Right renal cortex interstitium (tissue), 3 donors: ENCODE results near the gene RABL2A. TPM values are rescaled to one million over a fixed set of nuclear protein-coding genes. Genes with fewer than 3 reads are reported as not detected.
"Not testable (repeated sequence)": the region's sequence is repeated elsewhere in the genome, so short reads cannot be mapped to it uniquely, and the experiment has no call there.

Experiments used
- DNase-seq, 3 donors: peaks; one replicate each; pipeline ENCODE4 v3.0.0-alpha.2; 2013; ENCODE audit warnings: low read depth in 3 of 3, low spot score in 2 of 3
- polyA plus RNA-seq, 3 donors: library from polyadenylated mRNA; unstranded; fragments of 120-200 nt; gene quantifications; one replicate each; pipeline ENCODE4 v1.2.1, GENCODE V29; 2013; ENCODE audit not compliant: insufficient read length in 3 of 3

The RABL2A gene
- polyA plus RNA-seq: 10 to 100 TPM; 31.8 to 43.1 (median 34.0) TPM

GRCh38 chr2:113626616-113627330, at the start of gene RABL2A:
RABL2A (plus strand) TSS chr2:113627266; CDS start chr2:113628607, 1,341 bp downstream.
- DNase-seq: peak in 1 of 3 donors; percentile 61

GRCh38 chr2:113578508-113578907, 48.6 kb upstream of the RABL2A start:
- not testable (repeated sequence) for DNase-seq

GRCh38 chr2:113582473-113582872, 44.6 kb upstream of the RABL2A start:
- not testable (repeated sequence) for DNase-seq

- peak in 1 of 3 donors; percentile 65 for DNase-seq
Observed at GRCh38 chr2:113583521-113584225, 43.4 kb upstream of the RABL2A start.

GRCh38 chr2:113584311-113585092, 42.6 kb upstream of the RABL2A start:
- not testable (repeated sequence) for DNase-seq

GRCh38 chr2:113587201-113587600, 39.9 kb upstream of the RABL2A start:
- DNase-seq: not testable (repeated sequence)

- DNase-seq: not testable (repeated sequence)
Observed at GRCh38 chr2:113589591-113589990, 37.5 kb upstream of the RABL2A start.

GRCh38 chr2:113591926-113592325, 35.1 kb upstream of the RABL2A start:
- DNase-seq: not testable (repeated sequence)

GRCh38 chr2:113593280-113593679, 33.8 kb upstream of the RABL2A start:
- not testable (repeated sequence) for DNase-seq

GRCh38 chr2:113595725-113596124, 31.3 kb upstream of the RABL2A start:
- not testable (repeated sequence) for DNase-seq

GRCh38 chr2:113597164-113597563, 29.9 kb upstream of the RABL2A start:
- not testable (repeated sequence) for DNase-seq

- not testable (repeated sequence) for DNase-seq
Observed at GRCh38 chr2:113597572-113597971, 29.5 kb upstream of the RABL2A start.

- DNase-seq: not testable (repeated sequence)
Observed at GRCh38 chr2:113598180-113598579, 28.9 kb upstream of the RABL2A start.

GRCh38 chr2:113598738-113599137, 28.3 kb upstream of the RABL2A start:
- not testable (repeated sequence) for DNase-seq

- not testable (repeated sequence) for DNase-seq
Observed at GRCh38 chr2:113599208-113599607, 27.9 kb upstream of the RABL2A start.

- not testable (repeated sequence) for DNase-seq
Observed at GRCh38 chr2:113602040-113602769, 24.9 kb upstream of the RABL2A start.

- DNase-seq: no peak
Observed at GRCh38 chr2:113602869-113603466, 24.1 kb upstream of the RABL2A start.

GRCh38 chr2:113603467-113604084, 23.5 kb upstream of the RABL2A start:
- DNase-seq: peak in 1 of 3 donors; percentile 80

GRCh38 chr2:113604085-113604477, 23.0 kb upstream of the RABL2A start:
- DNase-seq: not testable (repeated sequence)
